HepG2 (cell line): ENCODE measurements around the gene PARP15. TPM values are rescaled to one million over a fixed set of nuclear protein-coding genes. Genes with fewer than 3 reads are reported as not detected.

Source experiments
- AGO2 ChIP-seq: fragments of 200-400 bp; formaldehyde crosslinking; optimal IDR thresholded peaks from 2 replicates; pipeline ENCODE3; 2017; ENCODE audit warnings: mild to moderate bottlenecking, low read depth, low read length, moderate library complexity
- BCL6 ChIP-seq: IDR thresholded peaks from 2 replicates; pipeline ENCODE4 v1.6.1; 2016; ENCODE audit warnings: missing genetic modification reagents, missing compliant biosample characterization
- DNMT1 ChIP-seq: sonication (generic); formaldehyde crosslinking; IDR thresholded peaks from 2 replicates; pipeline ENCODE4 v1.5.1; 2020; ENCODE audit warnings: mild to moderate bottlenecking, missing genetic modification reagents
- HOXA7 ChIP-seq: sonication (generic); formaldehyde crosslinking; IDR thresholded peaks from 2 replicates; pipeline ENCODE4 v1.8.1; 2022; ENCODE audit warnings: mild to moderate bottlenecking, missing genetic modification reagents, moderate library complexity
- KDM1A ChIP-seq: IDR thresholded peaks from 2 replicates; pipeline ENCODE4 v1.6.1; 2016; ENCODE audit warnings: missing compliant biosample characterization
- NFKB2 ChIP-seq: sonication (generic); formaldehyde crosslinking; IDR thresholded peaks from 2 replicates; pipeline ENCODE4 v1.4.0; 2020; ENCODE audit warnings: missing genetic modification reagents, borderline replicate concordance
- PCBP1 ChIP-seq: fragments of 200-400 bp; formaldehyde crosslinking; IDR thresholded peaks from 2 replicates; pipeline ENCODE4 v1.6.1; 2017; ENCODE audit warnings: mild to moderate bottlenecking, low read depth, low read length, borderline replicate concordance
- RBAK ChIP-seq: sonication (generic); formaldehyde crosslinking; IDR thresholded peaks from 2 replicates; pipeline ENCODE4 v1.5.1; 2020; ENCODE audit warnings: mild to moderate bottlenecking, missing genetic modification reagents
- RBM39 ChIP-seq: fragments of 200-400 bp; formaldehyde crosslinking; IDR thresholded peaks from one replicate; pipeline ENCODE4 v1.6.1; 2018; ENCODE audit warnings: antibody characterized with exemption, mild to moderate bottlenecking, low read depth, low read length; ENCODE audit not compliant: poor library complexity, severe bottlenecking
- RCOR2 ChIP-seq: IDR thresholded peaks from 2 replicates; pipeline ENCODE4 v1.6.1; 2016; ENCODE audit warnings: missing biosample characterization, missing genetic modification reagents
- REL ChIP-seq: sonication (generic); formaldehyde crosslinking; conservative IDR thresholded peaks from 2 replicates; pipeline ENCODE4 v1.8.0; 2022; ENCODE audit warnings: mild to moderate bottlenecking, missing genetic modification reagents, moderate library complexity
- RELA ChIP-seq: sonication (generic); formaldehyde crosslinking; IDR thresholded peaks from 2 replicates; pipeline ENCODE4 v1.4.0; 2020; ENCODE audit warnings: missing genetic modification reagents
- SAP130 ChIP-seq: IDR thresholded peaks from 2 replicates; pipeline ENCODE4 v1.6.1; 2016; ENCODE audit warnings: low read depth
- ZFAT ChIP-seq: sonication (generic); formaldehyde crosslinking; conservative IDR thresholded peaks from 2 replicates; pipeline ENCODE4 v1.8.1; 2023; ENCODE audit warnings: missing genetic modification reagents, inconsistent platforms
- ZFP41 ChIP-seq: sonication (generic); formaldehyde crosslinking; IDR thresholded peaks from 2 replicates; pipeline ENCODE4 v1.4.0; 2020; ENCODE audit warnings: mild to moderate bottlenecking, missing genetic modification reagents, borderline replicate concordance
- ZNF138 ChIP-seq: sonication (generic); formaldehyde crosslinking; IDR thresholded peaks from 2 replicates; pipeline ENCODE4 v1.5.0; 2020; ENCODE audit warnings: mild to moderate bottlenecking, low read depth, missing genetic modification reagents
- ZNF589 ChIP-seq: sonication (generic); formaldehyde crosslinking; conservative IDR thresholded peaks from 2 replicates; pipeline ENCODE4 v1.8.0; 2022; ENCODE audit warnings: mild to moderate bottlenecking, moderate library complexity, missing genetic modification reagents
- ZNF724P ChIP-seq: sonication (generic); formaldehyde crosslinking; IDR thresholded peaks from 2 replicates; pipeline ENCODE4 v1.8.0; 2022; ENCODE audit warnings: missing genetic modification reagents, borderline replicate concordance
- ZNF790 ChIP-seq: sonication (generic); formaldehyde crosslinking; IDR thresholded peaks from 2 replicates; pipeline ENCODE4 v1.8.0; 2022; ENCODE audit warnings: missing genetic modification reagents, mild to moderate bottlenecking, borderline replicate concordance
- ZZZ3 ChIP-seq: sonication (generic); formaldehyde crosslinking; IDR thresholded peaks from 2 replicates; pipeline ENCODE4 v1.4.0; 2020; ENCODE audit warnings: missing genetic modification reagents, mild to moderate bottlenecking, borderline replicate concordance
- polyA plus RNA-seq, 8 experiments: library from polyadenylated mRNA; depleted of rRNA in 3 of 8; stranded (reverse) in 7 of 8; unstranded in 1 of 8; fragments of >200 nt; fragmentation: Illumina TruSeq in 4 of 8; extraction: Trizol in 4 of 8; gene quantifications; 2 replicates each; pipeline versions ENCODE4 v1.2.1 to v1.2.3, GENCODE V29; 2011 to 2016; ENCODE audit warnings: low read depth in 4 of 8, missing spikeins in 1 of 8, mixed read lengths in 1 of 8; ENCODE audit not compliant: insufficient read depth in 1 of 8
- total RNA-seq, 5 experiments: library from RNA; depleted of rRNA; stranded (reverse); fragments of >200 nt; fragmentation: Illumina TruSeq; extraction: Trizol; gene quantifications; 2 replicates each; pipeline ENCODE4 v1.2.3, GENCODE V29; 2016; ENCODE audit warnings: low read depth in 1 of 5
- TF ChIP-seq, protein P1 (sequence below): sonication (generic); formaldehyde crosslinking; IDR thresholded peaks from 2 replicates; pipeline ENCODE4 v1.4.0; 2020; ENCODE audit warnings: missing genetic modification reagents
- TF ChIP-seq, protein P2 (sequence below): sonication (generic); formaldehyde crosslinking; IDR thresholded peaks from 2 replicates; pipeline ENCODE4 v1.4.0; 2020; ENCODE audit warnings: missing genetic modification reagents, borderline replicate concordance

Gene PARP15
- total and polyA plus RNA-seq, 2 of the 13 experiments (the other 11 are each of a cell fraction or from before 2014, with no cell fraction given): 0.02 TPM; not detected in 1

DNA sequence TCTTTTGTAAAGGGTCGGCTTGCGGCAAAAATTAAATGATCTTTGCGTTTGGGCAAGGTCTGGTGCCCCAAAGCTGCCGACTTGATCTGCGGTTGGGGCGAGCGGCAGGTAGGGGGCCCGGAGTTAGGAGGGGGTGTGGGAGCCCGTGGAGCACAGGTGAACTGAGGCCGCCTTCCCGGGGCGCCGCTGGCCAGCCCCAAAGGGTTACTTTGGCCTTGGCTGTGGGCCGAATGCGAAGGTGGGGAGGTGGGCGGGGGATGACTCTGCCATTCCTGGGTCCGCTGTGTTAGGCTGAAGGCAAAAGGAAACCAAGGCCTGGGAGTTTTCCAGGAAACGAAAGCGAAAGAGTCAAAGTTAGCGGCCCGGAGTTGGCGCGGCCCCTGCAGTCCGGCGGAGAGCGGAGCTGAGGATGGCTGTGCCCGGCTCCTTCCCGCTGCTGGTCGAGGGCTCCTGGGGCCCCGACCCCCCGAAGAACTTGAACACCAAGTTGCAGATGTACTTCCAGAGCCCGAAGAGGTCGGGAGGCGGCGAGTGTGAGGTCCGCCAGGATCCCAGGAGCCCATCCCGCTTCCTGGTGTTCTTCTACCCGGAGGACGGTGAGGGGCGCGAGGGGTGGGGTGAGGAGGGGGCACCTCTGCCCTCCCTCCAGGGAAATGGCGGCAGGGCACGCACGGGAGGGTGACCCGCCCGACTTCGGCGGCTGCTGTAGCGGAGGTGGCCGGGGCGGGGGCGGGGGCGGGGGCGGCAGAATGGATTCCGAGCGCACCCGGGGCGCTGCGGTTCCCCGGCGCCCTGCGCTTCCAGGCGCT lies 103.2 kb downstream of the PARP15 start, which contains the start of gene PARP14 (continued):
- TF ChIP-seq, protein P1, sequence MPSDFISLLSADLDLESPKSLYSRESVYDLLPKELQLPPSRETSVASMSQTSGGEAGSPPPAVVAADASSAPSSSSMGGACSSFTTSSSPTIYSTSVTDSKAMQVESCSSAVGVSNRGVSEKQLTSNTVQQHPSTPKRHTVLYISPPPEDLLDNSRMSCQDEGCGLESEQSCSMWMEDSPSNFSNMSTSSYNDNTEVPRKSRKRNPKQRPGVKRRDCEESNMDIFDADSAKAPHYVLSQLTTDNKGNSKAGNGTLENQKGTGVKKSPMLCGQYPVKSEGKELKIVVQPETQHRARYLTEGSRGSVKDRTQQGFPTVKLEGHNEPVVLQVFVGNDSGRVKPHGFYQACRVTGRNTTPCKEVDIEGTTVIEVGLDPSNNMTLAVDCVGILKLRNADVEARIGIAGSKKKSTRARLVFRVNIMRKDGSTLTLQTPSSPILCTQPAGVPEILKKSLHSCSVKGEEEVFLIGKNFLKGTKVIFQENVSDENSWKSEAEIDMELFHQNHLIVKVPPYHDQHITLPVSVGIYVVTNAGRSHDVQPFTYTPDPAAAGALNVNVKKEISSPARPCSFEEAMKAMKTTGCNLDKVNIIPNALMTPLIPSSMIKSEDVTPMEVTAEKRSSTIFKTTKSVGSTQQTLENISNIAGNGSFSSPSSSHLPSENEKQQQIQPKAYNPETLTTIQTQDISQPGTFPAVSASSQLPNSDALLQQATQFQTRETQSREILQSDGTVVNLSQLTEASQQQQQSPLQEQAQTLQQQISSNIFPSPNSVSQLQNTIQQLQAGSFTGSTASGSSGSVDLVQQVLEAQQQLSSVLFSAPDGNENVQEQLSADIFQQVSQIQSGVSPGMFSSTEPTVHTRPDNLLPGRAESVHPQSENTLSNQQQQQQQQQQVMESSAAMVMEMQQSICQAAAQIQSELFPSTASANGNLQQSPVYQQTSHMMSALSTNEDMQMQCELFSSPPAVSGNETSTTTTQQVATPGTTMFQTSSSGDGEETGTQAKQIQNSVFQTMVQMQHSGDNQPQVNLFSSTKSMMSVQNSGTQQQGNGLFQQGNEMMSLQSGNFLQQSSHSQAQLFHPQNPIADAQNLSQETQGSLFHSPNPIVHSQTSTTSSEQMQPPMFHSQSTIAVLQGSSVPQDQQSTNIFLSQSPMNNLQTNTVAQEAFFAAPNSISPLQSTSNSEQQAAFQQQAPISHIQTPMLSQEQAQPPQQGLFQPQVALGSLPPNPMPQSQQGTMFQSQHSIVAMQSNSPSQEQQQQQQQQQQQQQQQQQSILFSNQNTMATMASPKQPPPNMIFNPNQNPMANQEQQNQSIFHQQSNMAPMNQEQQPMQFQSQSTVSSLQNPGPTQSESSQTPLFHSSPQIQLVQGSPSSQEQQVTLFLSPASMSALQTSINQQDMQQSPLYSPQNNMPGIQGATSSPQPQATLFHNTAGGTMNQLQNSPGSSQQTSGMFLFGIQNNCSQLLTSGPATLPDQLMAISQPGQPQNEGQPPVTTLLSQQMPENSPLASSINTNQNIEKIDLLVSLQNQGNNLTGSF (CRISPR knock-in tag): peak; percentile 38; the same call in 1 of the 2 replicates
- TF ChIP-seq DNMT1 (CRISPR knock-in tag): no peak
- 0 out of 2 replicates have a peak, but pooled peaks have one; percentile 17 for TF ChIP-seq REL (CRISPR knock-in tag)
- no peak for TF ChIP-seq ZNF589 (CRISPR knock-in tag)
- TF ChIP-seq RELA (CRISPR knock-in tag): no peak
- TF ChIP-seq RCOR2 (CRISPR knock-in tag): no peak
- TF ChIP-seq PCBP1: 0 out of 2 replicates have a peak, but pooled peaks have one; percentile 74
- peak; percentile 29; the same call in 1 of the 2 replicates for TF ChIP-seq NFKB2 (CRISPR knock-in tag)
- TF ChIP-seq AGO2: peak; percentile 35
- 0 out of 2 replicates have a peak, but pooled peaks have one; percentile 8 for TF ChIP-seq ZFAT (CRISPR knock-in tag)
- no peak for TF ChIP-seq ZZZ3
- TF ChIP-seq ZNF790: peak; percentile 79; the same call in 1 of the 2 replicates
- TF ChIP-seq KDM1A (CRISPR knock-in tag): no peak
- 0 out of 2 replicates have a peak, but pooled peaks have one; percentile 45 for TF ChIP-seq ZNF138 (CRISPR knock-in tag)
- peak; percentile 31 for TF ChIP-seq RBM39
- TF ChIP-seq HOXA7 (CRISPR knock-in tag): no peak
- no peak for TF ChIP-seq RBAK (CRISPR knock-in tag)
- no peak for TF ChIP-seq ZFP41
- TF ChIP-seq, protein P2, sequence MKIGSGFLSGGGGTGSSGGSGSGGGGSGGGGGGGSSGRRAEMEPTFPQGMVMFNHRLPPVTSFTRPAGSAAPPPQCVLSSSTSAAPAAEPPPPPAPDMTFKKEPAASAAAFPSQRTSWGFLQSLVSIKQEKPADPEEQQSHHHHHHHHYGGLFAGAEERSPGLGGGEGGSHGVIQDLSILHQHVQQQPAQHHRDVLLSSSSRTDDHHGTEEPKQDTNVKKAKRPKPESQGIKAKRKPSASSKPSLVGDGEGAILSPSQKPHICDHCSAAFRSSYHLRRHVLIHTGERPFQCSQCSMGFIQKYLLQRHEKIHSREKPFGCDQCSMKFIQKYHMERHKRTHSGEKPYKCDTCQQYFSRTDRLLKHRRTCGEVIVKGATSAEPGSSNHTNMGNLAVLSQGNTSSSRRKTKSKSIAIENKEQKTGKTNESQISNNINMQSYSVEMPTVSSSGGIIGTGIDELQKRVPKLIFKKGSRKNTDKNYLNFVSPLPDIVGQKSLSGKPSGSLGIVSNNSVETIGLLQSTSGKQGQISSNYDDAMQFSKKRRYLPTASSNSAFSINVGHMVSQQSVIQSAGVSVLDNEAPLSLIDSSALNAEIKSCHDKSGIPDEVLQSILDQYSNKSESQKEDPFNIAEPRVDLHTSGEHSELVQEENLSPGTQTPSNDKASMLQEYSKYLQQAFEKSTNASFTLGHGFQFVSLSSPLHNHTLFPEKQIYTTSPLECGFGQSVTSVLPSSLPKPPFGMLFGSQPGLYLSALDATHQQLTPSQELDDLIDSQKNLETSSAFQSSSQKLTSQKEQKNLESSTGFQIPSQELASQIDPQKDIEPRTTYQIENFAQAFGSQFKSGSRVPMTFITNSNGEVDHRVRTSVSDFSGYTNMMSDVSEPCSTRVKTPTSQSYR (CRISPR knock-in tag): no peak
- TF ChIP-seq SAP130 (CRISPR knock-in tag): peak; percentile 52
- peak; percentile 38; the same call in 1 of the 2 replicates for TF ChIP-seq ZNF724P (CRISPR knock-in tag)
- peak; percentile 59 for TF ChIP-seq BCL6 (CRISPR knock-in tag)
